ENCODE results near the gene NANP.
A peak's percentile ranks its signal among the peaks of the same experiment; 100 is the strongest.
"Not testable (repeated sequence)": the region's sequence is repeated elsewhere in the genome, so short reads cannot be mapped to it uniquely, and the experiment has no call there.

Gene NANP

GRCh38 chr20:25605148-25605547, 18.7 kb downstream of the NANP start:
- DNase-seq = no peak

- DNase-seq = no peak
Observed at GRCh38 chr20:25604611-25605010, 19.2 kb downstream of the NANP start.

DNA sequence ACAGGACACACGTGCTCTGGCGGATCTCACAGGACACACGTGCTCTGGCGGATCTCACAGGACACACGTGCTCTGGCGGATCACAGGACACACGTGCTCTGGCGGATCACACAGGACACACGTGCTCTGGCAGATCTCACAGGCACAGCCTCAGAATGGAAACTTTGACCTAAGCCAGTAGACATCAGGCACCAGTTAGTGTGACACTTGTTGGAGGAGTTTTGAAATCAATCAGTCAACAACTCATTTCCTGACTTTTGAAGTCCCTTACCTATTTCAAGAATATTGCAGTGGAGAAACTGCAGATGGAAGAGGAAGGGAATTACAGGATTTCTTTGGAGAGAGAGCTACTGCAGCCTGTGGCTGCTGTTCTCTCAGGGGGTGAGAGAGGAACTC, 20.9 kb downstream of the NANP start:
- DNase-seq = not testable (repeated sequence)

GRCh38 chr20:25602191-25602913, 21.5 kb downstream of the NANP start:
- DNase-seq = not testable (repeated sequence)

DNA sequence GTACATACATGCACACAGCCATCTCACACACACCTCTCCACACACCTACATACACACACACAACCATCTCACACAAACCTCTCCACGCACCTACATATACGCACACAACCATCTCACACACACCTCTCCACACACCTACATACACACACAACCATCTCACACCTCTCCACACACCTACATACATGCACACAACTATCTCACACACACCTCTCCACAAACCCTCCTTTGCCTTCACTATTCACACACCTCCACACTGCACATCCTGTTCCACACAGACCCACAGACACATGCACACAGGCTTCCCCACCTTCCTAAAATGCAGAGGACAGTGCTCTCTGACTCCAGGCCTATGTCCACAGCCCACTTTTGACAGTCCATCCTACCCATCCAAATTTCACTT, 22.2 kb downstream of the NANP start:
- no peak for DNase-seq

- no peak for DNase-seq
Observed at GRCh38 chr20:25600632-25601031, 23.2 kb downstream of the NANP start.

- no peak for DNase-seq
Observed at GRCh38 chr20:25592135-25592852, 31.5 kb downstream of the NANP start.

DNA sequence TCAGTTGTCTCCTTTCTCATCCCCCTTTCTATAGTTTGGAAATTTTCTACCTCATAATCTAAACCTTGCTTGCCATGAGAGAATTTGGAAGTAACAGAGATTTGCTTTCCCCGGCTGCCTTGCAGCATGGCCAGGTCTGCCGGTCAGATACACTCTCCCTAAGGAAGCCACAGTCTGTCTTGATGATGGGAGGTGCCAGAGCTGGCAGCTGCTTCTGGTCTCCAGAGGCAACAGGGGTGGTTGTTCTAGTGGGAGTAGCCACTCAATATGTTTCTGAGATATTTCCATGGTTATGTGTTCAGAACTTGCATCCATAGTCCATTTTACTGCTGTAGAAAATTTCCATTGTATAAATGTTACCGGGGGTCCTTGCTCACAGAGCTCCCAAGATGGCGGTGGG, 33.0 kb downstream of the NANP start:
- not testable (repeated sequence) for DNase-seq

GRCh38 chr20:25588491-25588890, 35.3 kb downstream of the NANP start:
- no peak for DNase-seq

DNA sequence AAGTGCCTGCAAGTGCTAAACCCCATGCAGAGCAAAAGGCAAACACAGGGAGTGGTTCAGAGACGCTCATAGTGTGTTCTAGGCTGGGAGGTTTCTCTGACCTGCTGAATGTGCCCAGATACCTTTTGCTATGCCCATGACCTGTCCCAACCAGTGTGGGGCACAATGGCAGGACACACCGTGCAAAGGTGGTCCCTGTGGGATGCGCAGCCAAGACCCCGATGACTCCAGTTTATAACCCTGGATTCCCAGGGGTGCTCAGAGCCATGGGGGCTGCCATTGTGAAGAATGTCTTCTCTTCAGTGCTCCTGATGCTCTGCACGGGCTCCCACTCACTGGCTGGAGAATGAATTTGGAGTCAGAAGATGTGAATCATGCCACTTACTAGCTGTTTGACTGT, 36.3 kb downstream of the NANP start:
- no peak for DNase-seq

- DNase-seq = no peak
Observed at GRCh38 chr20:25586877-25587276, 36.9 kb downstream of the NANP start.

DNA sequence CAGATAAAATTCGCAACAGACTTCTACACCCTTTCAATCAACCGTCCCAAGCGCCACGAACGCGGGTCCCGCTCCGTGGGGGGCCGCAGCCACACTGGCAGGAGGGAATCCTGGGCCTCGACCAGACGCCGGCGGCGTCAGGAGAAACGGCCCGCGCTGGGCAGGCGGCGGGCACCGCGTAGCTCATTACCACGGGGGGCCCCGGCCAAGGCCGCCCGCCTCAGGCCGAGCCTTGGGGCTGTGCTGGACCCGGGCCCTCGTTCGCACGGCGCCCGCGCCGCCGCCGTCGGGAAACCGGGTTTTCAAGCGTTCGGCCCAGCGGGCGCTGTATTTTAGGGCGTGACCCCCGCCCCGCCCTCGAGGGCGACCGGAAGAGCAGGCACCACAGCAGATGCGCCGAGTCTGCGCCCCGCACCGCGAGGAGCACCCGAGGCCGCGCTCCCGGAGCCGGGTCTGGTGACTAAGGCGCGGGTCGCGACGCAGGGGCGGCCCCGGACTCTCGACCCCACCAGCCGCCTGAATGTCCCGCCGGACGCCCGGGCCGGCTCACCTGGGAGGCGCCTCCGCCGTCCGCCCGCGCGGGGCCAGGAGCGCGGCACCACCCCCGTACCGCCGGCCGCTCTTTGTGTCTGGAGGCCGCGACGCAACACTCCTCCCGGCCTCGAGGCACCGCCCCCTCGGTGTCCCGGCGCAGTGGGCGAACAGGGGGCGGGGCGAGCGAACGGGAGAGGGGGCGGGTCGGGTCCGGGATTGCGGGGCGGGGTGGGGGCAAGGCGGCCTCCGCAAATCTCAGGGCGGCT, 38.7 kb downstream of the NANP start, which contains the start of gene NINL:
Gene NINL, minus strand, starts transcription at position 627 of the 800 bp plus-strand sequence. CDS start 58,944 bp downstream, outside the sequence.
- no peak for DNase-seq

- DNase-seq = not testable (repeated sequence)
Observed at GRCh38 chr20:25583607-25584006, 40.2 kb downstream of the NANP start.

- no peak for DNase-seq
Observed at GRCh38 chr20:25580711-25581110, 43.1 kb downstream of the NANP start.

DNA sequence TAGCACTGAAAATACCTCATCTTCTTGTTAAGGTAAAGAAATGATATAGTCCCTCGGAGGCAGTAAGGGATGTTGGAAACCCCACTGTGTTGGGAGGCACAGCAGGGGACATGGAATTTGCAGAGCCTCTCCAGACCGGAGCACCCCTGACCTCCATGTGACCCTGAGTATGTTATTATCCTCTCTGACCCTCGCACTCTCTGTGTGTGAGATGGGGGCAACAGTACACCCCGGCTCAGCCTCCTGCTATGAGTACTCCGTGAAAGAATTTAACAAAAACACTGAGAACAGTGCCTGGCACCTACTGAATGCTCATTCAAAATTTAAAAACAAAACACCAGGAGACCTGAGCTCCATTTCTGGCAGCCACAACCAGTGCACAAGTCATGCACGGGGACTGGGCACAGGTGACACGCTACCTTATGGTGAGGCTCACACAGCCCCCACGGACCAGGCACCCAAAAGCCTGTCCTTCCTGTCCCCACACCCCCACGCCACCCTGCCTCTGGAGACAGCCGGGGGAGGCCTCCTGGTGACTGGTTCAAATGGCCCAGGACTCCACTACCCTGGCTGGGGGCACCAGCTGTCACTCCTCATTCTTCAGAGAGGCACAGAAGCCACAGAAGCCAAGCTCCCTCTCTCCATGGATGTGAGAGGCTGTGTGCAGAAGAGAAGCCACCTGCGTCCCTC, 44.6 kb downstream of the NANP start:
- DNase-seq = no peak

DNA sequence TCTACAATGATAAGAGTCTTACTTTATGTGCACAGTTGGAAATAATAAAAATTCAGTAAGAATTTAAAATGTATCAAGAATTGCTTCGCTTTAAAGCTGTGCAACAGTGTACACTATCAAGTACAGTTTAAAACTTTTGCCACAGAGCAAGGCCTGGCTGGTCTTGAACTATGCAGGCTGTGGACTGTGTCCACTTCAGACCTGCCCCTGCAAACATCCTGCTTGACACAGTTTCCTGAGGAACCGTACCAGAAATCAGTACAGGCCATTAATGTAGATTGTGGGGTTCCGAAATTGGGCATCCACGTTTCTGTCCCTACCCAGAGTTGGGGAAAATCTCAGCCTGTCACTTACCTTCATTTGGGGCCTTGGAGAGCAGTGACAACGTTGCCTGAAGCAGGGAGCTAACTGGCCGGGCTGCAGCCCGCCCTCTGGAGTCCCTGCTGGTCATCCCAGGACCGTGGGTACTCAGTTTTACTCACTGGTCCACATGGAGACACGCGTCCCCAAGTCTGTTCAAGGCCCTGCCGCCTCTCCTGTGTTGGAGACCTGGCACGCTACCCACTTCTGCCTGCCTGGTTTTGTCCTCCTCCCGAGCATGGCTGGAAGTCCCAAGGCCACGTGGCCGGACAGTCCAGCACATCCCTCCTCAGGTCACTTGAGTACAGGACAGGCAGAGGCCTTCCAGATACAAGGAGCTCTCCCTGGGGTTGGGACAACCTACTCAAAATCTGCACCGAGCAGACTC, 46.9 kb downstream of the NANP start:
- DNase-seq = no peak

DNA sequence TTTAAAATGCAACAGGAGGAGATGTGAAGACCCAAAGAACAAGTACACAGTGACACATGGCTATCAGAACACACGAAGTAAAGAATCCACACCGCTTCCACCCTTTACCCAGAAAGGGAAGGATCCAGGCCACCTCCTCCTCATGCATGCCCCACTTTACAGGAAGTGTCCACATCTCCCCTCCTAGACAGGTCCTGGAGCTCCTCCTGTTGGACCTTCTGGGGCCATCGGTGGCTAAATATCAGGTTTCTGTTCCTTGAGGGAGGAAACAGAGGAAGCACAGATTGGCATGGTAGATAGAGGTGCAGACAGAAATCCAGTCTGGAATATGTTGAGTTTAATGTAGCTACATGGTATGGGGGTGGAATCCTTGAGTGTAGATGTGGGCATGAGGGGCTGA, 49.4 kb downstream of the NANP start:
- DNase-seq = peak; percentile 32

GRCh38 chr20:25573288-25574251, 50.2 kb downstream of the NANP start:
- DNase-seq = no peak

- no peak for DNase-seq
Observed at GRCh38 chr20:25571817-25572216, 52.0 kb downstream of the NANP start.

GRCh38 chr20:25571240-25571639, 52.6 kb downstream of the NANP start:
- DNase-seq = no peak

- no peak for DNase-seq
Observed at GRCh38 chr20:25570148-25570530, 53.7 kb downstream of the NANP start.

Data from inflammatory macrophage treated with lipopolysaccharide for 4 hours (primary cell).